Caki2 (cell line): ENCODE measurements around the gene ATP8B1. TPM values are rescaled to one million over a fixed set of nuclear protein-coding genes. Genes with fewer than 3 reads are reported as not detected.

ENCODE experiments used
- DNase-seq: peaks from one replicate; pipeline ENCODE4 v3.0.0-alpha.2; 2015; ENCODE audit warnings: low read depth
- in situ Hi-C: cut with HindIII; loops from 2 replicates; pipeline ENCODE4 v1.10.0; 2016; ENCODE audit warnings: low sequenced_read_pairs, low pct_unique_long_range_greater_than_20kb, mixed read lengths
- total RNA-seq: library from RNA; depleted of rRNA; stranded (reverse); fragments of >200 nt; shearing (Covaris generic); gene quantifications from 2 replicates; pipeline ENCODE4 v1.2.3, GENCODE V29; 2014; ENCODE audit warnings: low replicate concordance

Gene ATP8B1
- total RNA-seq, 1 experiment from 2014 or later = 4.9 TPM

GRCh38 chr18:57801325-57801724, 1.8 kb downstream of the ATP8B1 start:
- in situ Hi-C loops = no loop called here
- DNase-seq = no peak

DNA sequence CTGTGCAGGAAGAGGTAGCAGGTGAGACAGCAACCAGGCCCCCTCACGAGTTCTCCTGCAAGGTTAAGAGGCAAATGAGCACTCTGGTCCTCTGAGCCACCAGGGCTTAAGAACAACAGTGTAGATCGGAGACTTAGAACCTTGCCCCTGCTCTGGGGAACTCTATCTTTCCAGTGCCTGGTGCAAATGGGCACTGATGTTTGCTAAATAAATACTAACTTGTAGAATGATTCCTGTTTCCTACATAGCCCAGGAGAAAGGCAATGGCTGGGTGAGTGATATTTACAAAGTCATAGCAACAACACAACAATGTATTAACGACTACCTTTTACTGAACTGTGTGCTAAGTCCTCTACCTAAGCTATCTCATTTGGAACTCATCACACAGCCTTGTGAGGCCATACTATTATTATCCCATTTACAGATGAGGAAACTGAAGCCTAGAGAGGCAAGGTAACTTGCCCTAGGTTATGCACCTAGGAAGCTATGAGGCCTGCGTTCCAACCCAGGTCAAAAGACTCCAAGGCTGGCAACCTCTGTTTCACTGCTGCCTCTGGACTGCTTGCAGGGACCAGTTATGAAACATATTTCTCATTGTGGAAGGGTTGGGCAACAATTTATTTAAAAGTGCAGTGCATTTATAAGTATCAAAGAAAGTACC, 4.3 kb downstream of the ATP8B1 start:
- DNase-seq = no peak
- in situ Hi-C loops = no loop called here

- no peak for DNase-seq
- in situ Hi-C loops = no loop called here
These were observed 5.9 kb downstream of the ATP8B1 start for GRCh38 chr18:57797209-57797651.

DNA sequence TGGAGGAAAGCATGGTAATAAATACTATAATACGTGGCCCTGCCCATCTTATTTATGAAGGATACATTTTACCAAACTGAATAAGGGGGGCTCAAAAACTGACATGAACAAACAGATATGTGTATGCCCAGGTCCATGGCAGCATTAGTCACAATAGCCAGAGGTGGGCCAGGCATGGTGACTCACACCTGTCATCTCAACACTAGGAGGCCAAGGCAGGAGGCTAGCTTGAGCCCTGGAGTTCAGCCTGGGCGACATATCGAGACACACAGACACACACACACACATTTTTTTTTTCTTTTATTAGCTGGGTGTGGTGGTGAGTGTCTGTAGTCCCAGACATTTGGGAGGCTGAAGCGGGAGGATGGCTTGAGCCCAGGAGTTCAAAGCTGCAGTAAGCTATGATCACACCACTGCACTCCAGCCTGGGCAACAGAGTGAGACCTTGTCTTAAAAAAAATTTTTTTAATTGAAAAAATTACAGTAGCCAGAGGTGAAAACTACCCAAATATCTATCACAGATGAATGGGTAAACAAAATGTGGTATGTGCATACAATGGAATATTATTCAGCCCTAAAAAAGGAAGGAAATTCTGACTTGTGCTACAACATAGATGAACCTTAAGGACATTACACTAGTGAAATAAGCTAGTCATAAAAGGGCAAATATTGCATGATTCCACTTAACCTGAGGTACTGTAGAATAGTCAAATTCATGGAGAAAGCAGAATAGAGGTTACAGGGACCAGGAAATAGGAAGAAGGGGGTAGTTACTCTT, 8.0 kb downstream of the ATP8B1 start:
- in situ Hi-C loops = no loop called here
- no peak for DNase-seq

DNA sequence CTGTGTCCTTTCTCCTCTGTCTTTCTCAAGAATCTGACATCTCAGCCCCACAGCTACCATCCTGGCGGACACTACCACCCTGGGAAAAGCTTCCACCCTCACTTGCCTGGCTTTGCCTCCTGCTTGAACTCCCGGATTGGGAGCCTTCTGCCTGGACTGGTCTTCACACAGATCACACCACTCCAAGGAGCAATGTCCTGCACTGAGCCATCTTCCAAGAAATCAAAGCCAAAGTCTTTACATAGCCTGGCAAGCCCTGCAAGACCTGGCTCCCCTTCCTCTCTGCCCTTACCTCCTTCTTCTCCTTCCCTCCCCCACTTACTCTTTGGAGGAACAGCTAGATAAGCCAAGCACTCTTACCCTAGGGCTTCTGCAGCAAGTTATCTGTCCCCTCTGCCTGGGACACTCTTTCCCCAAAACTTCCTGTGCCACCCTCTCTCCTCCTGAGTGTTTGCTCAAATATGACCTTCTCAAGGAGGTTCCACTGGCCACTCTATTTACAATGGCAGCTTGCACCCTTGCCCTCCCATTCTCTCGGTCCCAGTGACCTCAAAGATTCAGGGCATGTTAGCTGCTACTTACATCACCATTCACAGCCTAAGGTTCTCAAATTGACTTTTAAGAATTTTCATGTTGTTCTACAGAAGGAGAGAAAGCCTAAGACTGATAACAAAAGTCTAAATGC, 9.7 kb downstream of the ATP8B1 start:
- no peak for DNase-seq
- in situ Hi-C loops = no loop called here

DNA sequence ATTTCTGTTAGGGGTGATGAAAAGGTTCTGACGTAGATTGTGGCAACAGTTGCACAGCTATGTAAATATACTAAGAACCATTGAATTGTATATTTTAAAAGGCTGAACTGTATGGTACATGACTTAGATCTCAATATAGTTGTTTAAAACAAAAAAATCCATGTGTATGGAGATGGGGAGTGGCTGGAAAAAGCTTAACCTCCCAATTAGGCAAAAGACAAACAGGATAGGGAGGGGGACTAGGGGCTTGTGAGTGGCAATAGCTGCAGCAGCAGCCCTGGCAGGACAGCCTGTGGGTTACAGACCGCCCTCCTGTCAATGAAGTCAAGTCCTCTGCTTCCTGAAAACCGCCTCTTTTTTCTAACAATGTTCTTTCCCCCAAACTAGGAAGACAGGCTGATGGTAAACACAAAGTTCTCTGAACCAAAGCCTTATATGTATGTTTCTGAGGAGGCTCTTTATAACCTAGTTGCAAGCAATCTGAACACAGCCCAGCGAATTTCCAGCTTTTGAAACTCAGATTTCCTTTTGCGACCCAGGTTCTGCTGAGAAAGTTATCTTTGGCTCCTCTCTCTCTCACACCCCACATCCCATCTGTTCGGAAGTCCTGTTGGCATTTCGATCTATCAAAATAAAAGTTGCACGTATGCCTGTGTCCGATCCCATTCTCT, 10.3 kb downstream of the ATP8B1 start:
- no peak for DNase-seq
- in situ Hi-C loops = no loop called here

DNA sequence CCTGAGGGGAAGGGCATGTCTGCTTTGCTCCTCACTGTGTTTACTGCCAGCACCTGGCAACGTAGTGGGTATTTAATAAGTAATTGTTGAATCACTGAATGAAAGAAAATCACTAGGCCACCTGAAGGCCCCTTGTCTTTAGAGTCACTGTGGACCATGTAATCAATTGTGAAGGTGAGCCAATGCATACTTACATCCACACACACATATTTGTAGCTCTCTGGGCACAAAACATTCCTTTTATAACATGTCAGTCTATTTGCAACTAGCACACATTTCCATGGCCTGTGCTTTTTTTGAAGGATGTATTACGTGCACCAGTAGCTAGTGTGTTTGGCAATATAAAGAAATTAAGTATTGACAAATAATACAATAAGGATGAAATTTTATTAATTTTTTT, 11.2 kb downstream of the ATP8B1 start:
- in situ Hi-C loops = no loop called here
- DNase-seq = no peak

DNA sequence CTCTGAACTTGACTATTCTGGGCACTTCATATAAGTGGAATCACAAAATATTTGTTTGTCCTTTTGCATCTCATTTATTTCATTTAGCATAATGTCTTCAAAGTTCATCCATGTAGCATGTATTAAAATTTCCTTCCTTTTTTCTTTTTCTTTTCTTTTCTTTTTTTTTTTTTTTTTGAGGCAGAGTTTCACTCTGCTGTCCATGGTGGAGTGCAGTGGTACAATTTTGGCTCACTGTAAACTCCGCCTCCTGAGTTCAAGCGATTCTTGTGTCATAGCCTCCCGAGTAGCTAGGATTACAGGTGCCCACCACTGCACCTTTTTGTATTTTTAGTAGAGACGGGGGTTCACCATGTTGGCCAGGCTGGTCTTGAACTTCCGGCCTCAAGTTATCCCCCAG, 11.9 kb downstream of the ATP8B1 start:
- in situ Hi-C loops = no loop called here

GRCh38 chr18:57790316-57790715, 12.8 kb downstream of the ATP8B1 start:
- no peak for DNase-seq
- in situ Hi-C loops = no loop called here

More for the DNA sequence above, 11.9 kb downstream of the ATP8B1 start:
- DNase-seq = no peak

DNA sequence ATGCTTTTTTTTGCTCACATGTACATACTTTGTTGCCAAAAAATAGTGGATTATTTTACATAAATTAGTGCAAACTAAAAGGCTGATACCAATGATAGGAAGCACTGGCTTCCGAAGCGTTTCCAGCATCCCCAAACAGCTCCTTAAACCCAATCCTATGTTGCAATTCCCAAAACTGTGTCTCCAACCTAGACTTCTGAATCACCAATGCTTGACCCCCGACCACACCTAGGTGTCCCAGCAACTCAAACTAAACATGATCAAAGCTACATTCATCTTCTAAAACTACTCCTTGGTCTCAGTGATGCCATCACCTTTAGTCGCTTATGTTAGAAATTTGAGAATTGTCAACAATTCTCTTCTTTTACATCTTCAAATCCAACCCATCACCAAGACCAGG, 13.4 kb downstream of the ATP8B1 start:
- in situ Hi-C loops = no loop called here
- DNase-seq = no peak

DNA sequence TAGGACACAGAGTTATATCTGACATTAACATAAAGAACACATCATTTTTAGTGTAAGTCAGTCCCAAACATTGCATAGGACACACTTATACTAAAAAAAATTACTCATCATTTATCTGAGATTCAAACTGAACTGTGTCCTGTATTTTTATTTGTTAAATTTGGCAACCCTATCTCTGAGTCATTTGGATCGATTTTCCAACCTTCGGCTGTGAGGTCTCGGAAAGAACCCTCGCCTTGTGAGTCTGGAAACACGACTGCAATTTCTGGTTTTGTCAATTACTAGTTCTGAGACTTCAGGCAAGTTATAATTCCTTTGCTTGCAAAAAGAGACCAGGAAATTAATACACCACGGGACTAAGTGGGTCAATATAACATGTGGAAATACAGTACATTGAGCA, 14.0 kb downstream of the ATP8B1 start:
- no peak for DNase-seq
- in situ Hi-C loops = no loop called here

- in situ Hi-C loops = no loop called here
- DNase-seq = no peak
These were observed 15.9 kb downstream of the ATP8B1 start for GRCh38 chr18:57787068-57787685.

DNA sequence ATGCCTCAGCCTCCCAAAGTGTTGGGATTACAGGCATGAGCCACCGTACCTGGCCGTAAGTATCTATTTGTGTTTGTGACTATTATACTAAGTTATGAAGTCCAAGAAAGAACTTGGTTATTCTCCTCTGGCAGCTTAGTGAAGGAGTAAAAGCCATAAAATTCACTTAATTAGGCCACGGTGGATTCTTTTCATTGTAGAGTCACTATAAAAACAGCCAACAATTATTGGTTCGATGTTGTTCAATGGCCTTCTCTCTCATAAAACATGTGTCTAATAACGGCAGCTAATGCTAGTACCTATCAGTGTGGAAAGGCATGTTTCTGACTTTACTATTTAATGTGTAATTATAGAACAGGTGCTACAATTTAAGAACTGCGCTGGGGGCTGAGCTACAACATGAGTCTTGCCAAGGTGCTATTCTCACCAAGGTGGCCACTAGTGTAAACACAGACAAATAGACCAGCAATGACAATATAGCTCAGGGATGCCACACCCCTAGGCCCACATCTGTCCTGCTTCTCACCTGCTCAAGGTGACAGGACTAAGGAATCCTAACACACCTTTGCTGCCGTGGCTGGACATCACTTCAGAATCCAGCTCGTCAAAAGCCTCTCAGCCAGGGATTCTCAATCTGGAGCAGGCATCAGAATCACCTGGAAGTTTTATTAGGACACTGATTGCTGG, 17.2 kb downstream of the ATP8B1 start:
- DNase-seq = no peak
- in situ Hi-C loops = no loop called here

DNA sequence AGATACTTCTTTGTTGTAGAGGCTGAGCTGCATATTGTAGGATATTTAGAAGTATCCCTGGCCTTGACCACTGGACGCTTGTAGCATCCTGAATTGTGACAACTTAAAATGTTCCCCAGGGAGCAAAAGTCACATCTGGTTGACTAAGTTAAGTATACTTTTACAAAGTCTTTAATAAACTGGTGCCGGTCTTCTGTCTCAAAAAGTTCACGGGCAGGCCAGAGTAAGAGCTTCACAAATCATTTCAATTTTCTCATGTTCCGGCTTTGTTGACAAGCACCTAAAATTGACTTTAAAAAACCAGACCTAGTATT, 18.4 kb downstream of the ATP8B1 start:
- DNase-seq = no peak
- in situ Hi-C loops = no loop called here

- in situ Hi-C loops = no loop called here
- no peak for DNase-seq
These were observed 18.9 kb downstream of the ATP8B1 start for GRCh38 chr18:57784034-57784800.

GRCh38 chr18:57782049-57782448, 21.1 kb downstream of the ATP8B1 start:
- no peak for DNase-seq
- in situ Hi-C loops = no loop called here

DNA sequence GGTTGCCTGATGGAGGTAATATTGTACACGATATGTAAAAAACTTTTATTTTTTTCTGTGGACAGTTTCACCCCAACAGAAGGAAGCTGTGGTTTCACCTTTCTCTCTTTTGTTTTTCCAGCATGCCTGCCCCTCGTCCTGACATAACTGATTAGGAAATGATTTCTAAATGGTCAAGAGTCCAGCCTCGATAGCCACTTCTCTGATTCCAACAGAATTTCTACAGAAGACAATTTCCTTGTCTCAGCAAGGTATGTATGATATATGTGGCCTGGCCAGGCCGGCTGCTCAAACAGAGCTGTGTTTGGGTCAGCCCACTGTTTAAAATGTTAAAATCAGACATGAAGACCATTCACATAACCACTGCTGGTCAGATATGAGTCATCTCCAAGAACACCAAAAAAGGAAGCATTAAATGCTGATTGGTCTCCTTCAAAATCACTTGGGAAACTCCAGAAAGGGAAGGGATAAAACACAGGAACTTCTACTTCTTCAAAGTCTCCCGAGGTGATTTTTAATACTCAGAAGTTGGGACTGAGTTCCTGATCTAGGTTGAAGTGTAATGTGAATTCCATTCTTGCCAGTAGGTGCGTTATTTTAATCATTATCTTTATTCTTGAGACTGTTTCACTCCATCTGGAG, 22.3 kb downstream of the ATP8B1 start:
- DNase-seq = peak; percentile 65
- in situ Hi-C loops = no loop called here
